ENCODE results near the gene C5orf15.
"Not testable (repeated sequence)": the region's sequence is repeated elsewhere in the genome, so short reads cannot be mapped to it uniquely, and the experiment has no call there.

The C5orf15 gene

DNA sequence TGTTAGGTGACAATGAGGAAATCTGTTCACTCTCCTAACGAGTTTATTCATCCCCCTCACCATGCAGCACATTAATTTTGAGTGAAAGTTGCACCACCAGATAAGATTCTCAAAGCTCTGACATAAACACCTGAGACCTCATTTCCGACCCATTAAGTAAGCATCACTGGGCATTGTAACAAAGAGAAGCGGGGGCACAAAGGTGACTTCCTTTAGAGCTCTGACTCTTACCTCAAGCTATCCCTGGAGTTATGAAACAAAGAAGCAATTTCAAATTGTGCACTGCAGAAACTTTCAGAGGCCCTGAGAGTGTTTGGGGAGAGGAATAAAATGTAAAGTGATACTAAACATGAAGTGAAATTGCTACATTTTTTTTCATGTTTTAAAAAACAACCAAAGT, 29.5 kb downstream of the C5orf15 start:
- FAIRE-seq (no peak), DNase-seq (ENCODE audit: insufficient read length, low spot score) (no peak)

DNA sequence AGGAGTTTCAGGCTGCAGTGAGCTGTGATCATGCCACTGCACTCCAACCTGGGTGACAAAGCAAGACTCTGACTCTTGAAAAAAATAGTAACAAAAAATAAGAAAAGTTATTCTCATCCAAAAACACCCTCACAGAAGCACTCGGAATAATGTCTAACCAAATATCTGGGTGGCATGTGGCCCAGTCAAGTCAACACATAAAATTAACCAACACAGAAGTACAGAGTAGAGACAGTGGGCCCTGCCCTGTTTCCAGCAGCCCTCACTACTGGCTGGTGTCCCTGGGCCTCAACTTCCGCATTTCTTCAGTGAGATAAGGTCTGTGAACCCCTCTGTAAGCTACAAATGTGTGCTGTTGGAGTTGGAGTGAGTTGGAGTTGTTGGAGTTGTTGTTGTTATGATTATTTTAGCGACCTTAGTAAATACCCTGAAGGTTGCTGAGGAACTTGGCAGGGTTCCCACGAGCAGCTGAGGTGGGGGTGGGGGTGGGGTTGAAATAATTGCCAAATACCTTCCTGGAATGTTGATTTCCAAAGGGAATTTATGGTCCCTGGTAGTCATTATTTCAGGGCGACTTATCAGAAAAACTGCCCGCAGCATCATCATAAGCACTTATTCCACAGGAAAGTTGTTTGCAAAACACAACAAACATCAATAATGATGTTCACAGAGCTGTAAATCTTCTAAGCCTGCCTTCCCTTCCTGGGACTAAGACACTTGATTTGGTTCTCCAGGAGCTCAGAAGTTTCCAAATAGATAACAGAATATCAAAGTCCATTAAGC, 30.2 kb downstream of the C5orf15 start:
- DNase-seq (ENCODE audit: insufficient read length, low spot score) (no peak), FAIRE-seq (no peak)

DNA sequence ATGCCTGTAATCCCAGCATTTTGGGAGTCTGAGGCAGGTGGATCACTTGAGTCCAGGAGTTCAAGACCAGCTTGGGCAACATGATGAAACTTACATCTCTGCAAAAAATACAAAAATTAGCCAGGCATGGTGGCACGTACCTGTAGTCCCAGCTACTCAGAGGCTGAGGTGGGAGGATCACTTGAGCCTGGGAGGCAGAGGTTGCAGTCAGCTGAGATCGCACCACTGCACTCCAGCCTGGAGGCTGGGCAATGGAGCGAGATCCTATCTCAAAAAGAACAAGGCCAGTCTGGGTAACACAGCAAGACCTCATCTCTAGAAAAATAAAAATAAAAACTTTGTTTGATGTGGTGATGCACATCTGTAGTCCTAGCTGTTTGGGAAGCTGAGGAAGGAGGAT, 30.8 kb downstream of the C5orf15 start:
- DNase-seq (ENCODE audit: insufficient read length, low spot score); FAIRE-seq: not testable (repeated sequence)

DNA sequence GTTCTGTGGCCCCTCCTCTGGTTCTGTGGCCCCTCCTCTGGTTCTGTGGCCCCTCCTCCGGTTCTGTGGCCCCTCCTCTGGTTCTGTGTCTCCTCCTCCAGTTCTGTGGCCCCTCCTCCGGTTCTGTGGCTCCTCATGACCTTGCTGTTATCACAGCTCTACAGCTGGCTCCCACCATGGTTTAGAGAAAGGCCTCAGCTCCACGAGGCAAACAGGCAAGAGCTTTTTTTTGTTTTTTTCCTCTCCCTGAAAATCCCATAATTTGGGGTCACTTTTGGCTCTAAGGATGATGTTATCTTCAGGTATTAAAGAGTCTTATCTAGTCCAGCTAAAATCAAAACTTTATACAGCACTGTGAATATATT, 31.8 kb downstream of the C5orf15 start:
- FAIRE-seq (no peak), DNase-seq (ENCODE audit: insufficient read length, low spot score) (no peak)

DNA sequence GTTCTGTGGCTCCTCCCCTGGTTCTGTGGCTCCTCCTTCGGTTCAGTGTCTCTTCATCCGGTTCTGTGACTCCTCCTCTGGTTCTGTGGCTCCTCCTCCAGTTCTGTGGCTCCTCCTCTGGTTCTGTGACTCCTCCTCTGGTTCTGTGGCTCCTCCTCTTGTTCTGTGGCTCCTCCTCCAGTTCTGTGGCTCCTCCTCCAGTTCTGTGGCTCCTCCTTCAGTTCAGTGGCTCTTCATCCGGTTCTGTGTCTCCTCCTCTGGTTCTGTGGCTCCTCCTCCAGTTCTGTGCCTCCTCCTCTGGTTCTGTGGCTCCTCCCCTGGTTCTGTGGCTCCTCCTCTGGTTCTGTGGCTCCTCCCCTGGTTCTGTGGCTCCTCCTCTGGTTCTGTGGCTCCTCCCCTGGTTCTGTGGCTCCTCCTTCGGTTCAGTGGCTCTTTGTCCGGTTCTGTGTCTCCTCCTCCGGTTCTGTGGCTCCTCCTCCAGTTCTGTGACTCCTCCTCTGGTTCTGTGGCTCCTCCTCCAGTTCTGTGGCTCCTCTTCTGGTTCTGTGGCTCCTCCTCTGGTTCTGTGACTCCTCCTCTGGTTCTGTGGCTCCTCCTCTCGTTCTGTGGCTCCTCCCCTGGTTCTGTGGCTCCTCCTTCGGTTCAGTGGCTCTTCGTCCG, 32.3 kb downstream of the C5orf15 start:
- FAIRE-seq; DNase-seq (ENCODE audit: insufficient read length, low spot score): not testable (repeated sequence)

DNA sequence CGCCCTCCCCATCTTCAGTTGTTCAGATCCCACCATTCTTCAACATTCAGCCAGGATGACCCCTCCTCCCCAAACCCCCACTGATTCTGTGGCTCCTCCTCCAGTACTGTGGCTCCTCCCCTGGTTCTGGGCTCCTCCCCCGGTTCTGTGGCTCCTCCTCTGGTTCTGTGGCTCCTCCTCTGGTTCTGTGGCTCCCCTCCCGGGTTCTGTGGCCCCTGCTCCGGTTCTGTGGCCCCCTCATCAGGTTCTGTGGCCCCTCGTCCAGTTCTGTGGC, 32.8 kb downstream of the C5orf15 start:
- no peak for DNase-seq (ENCODE audit: insufficient read length, low spot score)
- no peak for FAIRE-seq

DNA sequence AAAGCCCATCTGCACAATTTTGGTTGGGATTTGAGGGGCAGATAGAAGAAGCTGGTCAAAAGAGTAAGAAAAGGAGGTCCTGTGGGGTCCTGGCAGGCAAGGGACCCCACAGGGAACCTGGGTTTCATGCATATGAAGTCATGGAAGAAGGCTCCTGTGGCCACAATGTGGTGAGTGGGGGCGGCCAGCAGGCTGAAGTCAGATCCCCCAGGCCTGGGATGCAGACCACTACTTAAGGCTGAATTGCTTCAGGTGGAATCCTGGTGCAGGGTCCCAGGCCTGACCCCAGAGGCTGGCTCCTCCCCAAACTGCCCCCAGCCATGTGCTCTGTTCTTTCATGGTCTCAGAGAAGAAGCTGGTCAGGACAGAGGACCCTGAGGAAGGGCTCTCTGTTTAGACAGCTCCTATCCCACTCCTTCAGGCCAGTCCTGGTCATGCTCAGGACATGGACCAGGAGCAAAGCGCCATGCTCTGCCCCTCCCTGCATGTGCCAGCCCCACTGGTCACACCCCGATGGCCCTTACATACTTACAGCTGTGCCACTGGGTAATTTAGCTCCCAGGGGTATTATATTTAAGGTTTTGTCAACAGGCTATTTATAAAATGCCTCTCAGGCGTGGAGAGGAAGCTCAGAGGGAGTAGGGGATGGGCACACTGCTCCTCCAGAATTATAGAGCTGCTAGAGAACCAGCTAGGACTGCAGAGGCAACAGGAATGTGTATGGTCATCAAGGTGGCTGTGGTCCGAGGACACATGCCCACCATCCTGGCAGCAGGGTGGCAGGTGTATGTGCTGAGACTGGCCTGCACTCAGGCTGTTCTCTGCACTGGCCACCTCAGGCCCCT, 33.4 kb downstream of the C5orf15 start:
- FAIRE-seq: no peak
- no peak for DNase-seq (ENCODE audit: insufficient read length, low spot score)

DNA sequence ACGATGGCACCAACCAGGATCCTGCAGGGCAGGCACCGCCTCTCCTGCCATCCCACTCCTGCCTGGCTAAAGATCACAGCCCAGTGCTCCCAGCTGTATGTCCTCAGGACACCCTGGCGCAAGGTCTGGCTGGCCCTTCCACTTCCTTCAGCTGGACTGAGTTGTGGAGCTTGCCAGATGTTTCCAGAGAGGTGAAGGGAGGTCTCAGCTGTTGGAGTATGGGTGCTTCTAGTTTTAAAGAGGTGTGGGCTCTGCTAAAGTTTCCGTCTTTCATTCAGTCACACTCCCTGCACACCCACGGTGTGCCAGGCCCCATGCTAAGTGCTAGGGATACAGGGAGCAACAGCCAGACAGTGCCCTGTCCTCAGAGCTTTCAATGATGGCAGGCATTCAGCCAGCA, 34.1 kb downstream of the C5orf15 start:
- FAIRE-seq: no peak
- no peak for DNase-seq (ENCODE audit: insufficient read length, low spot score)

DNA sequence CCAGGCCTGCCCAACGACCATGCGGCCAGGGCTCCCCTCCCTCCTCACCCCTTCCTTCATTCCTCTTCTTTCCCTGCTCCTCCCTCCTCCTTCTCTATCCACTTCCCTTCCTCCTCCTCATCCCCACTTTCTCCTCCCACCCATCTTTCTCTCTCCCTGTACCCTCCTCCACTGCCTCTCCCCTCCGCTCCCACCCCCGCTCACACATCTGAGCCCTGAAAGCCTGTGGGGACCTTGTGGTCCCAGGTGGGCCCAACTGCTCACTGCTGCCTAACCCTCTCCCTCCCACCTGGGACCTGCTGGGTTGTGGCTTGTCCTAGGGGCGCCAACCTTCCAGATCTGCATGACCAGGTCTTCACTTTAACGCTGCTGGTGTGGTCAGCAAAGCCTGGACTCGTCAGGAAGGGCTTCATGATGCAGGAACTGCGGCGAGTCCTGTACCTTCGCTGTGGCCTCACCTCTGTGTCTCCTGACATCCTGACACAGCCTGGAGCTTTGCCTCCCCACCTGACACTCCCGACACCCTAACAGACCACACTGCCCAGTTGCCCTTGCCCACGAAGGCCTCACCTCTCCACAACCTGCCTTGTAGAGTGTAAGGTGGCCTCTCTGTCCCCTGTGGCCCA, 34.6 kb downstream of the C5orf15 start:
- DNase-seq (ENCODE audit: insufficient read length, low spot score): no peak
- no peak for FAIRE-seq

DNA sequence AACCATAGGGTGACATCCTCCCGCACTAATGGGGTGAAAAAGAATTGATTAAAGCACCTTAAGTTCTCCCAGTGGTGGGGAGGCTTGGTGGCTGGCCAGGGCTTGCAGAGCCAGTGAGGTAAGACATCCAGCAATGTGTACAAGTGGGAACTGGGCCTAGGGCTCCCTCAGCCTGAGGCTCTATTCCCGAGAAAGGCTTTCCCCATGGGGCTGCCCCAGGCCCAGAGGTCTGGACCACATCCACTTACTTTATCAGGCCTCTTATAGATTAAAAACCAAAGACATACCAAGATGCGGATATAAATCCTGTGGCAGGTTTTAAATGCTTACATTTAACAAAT, 35.3 kb downstream of the C5orf15 start:
- no peak for FAIRE-seq
- no peak for DNase-seq (ENCODE audit: insufficient read length, low spot score)

DNA sequence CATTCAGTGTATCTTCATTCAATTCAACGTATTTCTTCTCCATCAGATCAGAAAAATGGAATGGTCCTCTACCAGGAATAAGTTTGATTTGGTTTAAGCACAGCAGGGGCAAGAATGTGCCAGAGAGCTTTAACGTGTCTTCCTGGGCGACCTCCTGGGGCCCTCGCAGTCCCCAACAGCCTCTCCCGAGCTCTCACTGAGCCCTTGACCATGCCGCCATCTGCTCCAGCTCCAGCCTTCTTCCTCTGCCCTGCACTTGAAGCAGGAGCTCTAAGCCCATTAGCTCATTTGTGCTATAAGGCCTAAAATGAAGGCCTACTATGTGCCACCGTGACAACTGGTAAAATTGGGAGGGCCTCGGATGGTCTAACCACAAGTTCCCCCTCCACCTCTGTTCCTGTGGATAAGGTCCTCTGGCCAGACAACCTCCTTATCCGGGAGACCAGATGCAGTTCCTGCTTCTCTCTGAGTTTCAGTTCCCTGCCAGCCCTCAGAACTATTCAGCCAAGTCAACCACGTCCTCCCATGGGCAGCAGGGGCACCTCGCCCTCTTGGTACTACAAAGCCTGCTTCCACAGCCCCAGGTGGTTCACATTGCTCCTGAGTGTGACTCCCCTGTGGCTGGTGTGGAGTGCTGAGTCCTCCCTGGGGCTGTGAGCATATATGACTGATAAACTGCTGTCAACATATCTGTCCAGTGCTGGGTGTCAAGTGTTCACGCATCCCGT, 35.8 kb downstream of the C5orf15 start:
- no peak for DNase-seq (ENCODE audit: insufficient read length, low spot score)
- FAIRE-seq: no peak

DNA sequence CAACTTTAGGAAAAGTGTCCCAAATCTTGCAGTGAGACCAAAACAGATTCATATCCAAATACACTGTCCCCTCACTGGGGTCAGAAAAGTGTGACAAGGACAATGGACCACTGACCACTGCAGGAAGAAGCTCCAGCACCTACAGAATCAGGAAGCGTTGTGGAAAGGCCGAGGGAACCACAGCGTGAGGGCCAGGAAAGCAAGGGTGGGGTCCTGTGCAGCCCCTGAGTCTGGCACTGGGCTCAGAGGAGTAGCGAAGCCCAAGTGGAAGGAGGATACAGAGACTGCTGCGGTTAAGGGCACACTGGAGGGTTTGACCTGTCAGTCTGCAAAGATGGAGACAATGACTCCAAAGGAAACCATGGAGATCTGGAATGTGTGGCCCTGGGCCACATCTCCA, 36.9 kb downstream of the C5orf15 start:
- DNase-seq (ENCODE audit: insufficient read length, low spot score) (no peak), FAIRE-seq (no peak)

DNA sequence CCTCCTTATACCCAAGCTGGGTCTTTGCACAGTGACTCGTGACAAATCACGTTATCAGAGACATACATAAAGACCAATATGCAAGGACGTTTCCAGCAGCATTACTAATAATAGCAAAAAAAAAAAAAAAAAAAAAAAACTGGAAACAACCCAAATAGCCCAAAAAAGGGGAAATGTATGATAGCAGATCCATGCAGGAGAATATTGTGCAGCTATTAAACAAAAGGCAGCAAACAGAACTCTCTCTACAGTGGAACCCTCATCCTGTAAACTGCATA, 37.7 kb downstream of the C5orf15 start:
- FAIRE-seq: no peak
- no peak for DNase-seq (ENCODE audit: insufficient read length, low spot score)

DNA sequence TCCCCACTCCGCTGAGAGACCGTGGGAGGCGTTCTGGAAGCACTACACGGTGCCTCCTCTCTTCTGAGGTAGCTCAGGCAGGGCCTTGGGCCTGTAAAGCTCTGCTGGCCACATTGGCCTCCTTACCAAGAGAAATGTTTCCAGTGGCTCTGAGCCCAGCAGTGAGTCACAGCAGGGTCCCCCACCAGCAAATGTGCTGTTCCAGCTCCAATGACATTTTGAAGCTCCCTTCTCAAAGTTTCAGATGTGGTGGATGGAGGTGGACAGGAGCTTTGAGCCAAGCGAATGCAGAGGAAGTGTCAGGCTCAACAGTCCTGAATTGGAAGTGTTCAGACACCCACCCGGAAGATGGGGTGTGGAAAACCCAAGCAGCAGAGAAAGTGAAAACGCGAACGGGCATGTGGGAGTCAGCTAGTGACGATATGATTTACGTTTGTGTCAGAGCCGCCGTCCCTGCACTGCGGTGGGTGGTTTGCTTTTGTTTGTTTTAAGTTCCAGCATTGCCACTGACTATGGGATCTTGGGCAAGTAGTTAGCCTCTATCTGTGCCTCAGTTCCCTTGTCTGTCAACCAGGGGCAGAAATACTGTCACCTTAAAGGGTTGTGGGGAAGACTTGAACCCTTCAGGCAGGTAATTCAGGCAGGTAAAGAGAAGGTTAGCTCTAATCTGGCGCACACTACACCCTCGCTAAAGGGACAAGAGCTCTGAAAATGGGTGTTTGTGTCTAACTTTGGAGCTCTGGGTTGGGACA, 38.2 kb downstream of the C5orf15 start:
- DNase-seq (ENCODE audit: insufficient read length, low spot score): peak; percentile 28
- no peak for FAIRE-seq

DNA sequence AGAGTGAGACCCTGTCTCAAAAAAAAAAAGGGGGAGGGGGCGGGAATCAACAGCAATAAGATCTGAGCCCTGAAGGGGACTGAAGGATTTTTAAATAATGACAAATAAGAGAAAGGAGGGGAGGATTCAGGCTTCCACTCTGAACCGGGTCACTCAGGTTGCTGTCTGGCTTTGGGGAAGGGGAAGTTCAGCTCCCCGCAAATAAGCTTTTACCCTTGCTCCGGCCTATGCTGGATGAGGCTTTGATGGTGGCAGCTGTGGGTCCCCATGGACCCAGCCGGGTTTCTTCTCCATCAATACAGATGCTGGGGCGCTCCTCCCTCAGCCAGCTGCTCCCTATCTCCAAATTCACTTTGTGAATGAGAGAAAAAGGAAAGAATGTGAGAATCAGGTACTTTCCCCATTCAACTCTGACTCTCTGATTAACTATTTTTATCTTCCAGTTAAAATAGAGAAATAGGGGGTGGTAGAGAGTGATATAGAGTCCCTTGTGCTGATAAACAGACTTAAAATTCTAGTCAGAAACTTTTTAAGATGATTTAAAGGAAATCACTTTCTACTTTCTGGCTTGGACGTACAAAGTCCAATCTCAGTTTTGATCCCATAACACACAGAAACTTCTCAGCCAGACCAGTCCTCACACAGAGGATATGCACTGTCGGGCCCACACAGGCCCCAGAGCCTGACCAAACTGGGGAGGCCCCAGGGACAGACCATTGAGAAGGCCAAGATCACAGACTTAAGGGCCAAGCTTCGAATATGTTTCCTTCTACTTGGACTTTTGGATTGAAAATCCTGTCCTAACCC, 39.6 kb downstream of the C5orf15 start:
- no peak for FAIRE-seq
- DNase-seq (ENCODE audit: insufficient read length, low spot score): no peak

DNA sequence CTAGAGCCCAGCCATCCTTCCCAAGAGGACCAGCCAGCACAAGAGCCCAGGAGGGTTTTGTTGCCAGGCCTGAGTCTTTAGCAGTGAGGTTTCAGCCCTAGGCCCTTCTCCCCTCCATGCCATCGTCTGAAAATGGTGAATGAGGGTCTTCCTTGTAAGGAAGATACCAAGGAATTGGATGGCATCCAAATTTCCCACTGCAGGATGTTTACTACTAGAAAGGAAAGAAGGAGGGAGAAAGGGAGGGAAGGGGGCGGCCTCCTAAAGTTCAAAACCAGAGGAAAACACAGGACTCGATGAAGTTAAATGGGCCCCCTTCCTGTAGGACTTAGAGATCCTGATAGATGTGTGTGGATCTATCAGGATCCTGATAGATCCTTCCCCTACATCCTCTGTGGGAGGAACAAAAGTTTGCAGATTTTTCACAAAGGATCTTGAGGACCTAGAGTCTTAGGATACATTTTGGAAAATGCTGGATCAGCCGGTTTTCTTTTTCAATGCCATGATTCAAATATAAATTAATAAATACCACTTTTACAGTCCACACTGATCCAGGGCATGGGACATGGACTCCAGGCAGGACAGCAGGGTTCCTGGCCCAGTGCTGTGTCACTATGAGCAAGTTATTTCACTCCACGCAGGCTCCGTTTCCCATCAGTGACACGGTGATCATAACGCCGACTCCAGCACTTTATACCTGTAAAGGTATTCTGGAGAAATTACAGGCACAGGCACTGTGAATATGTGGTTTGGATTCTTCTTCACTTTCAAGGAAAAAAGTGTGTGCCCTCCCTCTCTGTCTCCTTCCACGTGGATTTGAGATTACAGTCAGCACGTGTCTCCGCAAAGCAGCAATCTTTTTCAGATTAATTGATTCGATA, 40.9 kb downstream of the C5orf15 start:
- DNase-seq (ENCODE audit: insufficient read length, low spot score) (no peak), FAIRE-seq (no peak)

DNA sequence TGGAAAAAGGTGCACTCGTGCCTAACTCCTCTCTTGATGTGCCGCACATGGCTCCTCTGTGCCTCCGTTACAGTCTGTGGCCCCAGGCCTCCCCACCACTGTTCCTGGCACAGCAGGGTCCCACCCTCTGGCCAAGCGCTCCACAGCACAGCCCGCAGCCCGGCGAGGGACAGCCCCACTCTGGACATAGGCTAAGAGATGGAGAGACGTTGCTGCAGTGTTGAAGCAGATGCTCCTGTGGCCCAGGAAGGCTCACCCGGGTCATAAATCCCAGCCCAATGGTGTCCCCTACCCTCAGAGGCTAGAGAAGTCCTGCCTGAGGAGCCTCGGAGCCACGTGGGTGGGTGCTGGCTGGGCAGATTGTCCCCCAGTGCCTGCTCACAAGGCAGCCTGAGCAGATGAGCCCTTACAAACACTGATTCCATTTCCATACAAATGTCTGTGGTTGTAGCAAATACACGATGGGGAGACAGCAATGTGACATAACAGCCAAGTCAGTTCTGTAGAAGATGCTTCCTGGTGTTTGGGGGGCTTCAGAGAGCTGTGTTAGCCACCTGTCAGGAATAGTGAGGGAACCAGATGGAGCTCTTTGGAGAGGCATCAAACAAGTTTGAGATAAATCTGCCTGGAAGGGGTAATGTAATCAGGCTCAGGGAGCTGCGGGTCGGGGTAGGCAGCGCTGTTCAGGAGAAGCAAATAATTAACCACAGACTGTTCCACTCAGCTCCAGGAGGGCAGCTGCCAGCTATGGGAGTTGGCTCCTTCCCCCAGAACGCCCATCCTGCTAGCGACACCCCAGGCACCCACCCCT, 41.7 kb downstream of the C5orf15 start:
- FAIRE-seq (no peak), DNase-seq (ENCODE audit: insufficient read length, low spot score) (no peak)
